ENCODE results near the gene ITGA8. TPM values are rescaled to one million over a fixed set of nuclear protein-coding genes. Genes with fewer than 3 reads are reported as not detected.
A peak's percentile ranks its signal among the peaks of the same experiment; 100 is the strongest.

The ITGA8 gene
- total and polyA plus RNA-seq, 11 donors: 0.50 to 4.3 (median 1.5) TPM

GRCh38 chr10:15606377-15606776 is 113.3 kb downstream of the ITGA8 start:
- Histone ChIP-seq H3K4me1 (peaks cover 0 to 10% (median 1%) of the 10 kb centered on the region in 12 donors), H3K27me3 (no peaks in the 10 kb centered on the region), H3K9me3 (no peaks in the 10 kb centered on the region), H3K36me3 (no peaks in the 10 kb centered on the region), H3K27ac (peak overlapping the region in 6 of 12 donors; percentile 3 to 68 (median 54)), H3K4me3 (no peak overlapping the region)
- intact Hi-C loops (cut with DNase I): no loop called here
- TF ChIP-seq POLR2A (IDR thresholded peaks at IDR 0.05): no peak
- TF ChIP-seq CTCF (IDR thresholded peaks at IDR 0.05): no peak
- ATAC-seq (no peak), DNase-seq (no peak)
- 83 to 87% (median 85%) methylated on average over 4 of the region's 4 CpGs for WGBS, 4 donors

- intact Hi-C loops (cut with DNase I): no loop called here
- peak overlapping the region in 9 of 12 donors; percentile 3 to 68 (median 46) for H3K27ac ChIP-seq
- DNase-seq (peak in 1 of 5 donors; percentile 11), ATAC-seq (peak in 3 of 4 donors; percentile 16 to 79 (median 66))
- H3K27me3 ChIP-seq: no peaks in the 10 kb centered on the region
- H3K4me3 ChIP-seq: no peak overlapping the region
- TF ChIP-seq POLR2A (IDR thresholded peaks at IDR 0.05) (no peak), CTCF (IDR thresholded peaks at IDR 0.05) (no peak)
- H3K9me3 ChIP-seq: no peaks in the 10 kb centered on the region
- WGBS, 4 donors: 63 to 67% (median 64%) methylated on average over 6 of the region's 6 CpGs
- peaks cover 0 to 10% (median 1%) of the 10 kb centered on the region in 12 donors for H3K4me1 ChIP-seq
- H3K36me3 ChIP-seq: no peaks in the 10 kb centered on the region
These were observed 113.9 kb downstream of the ITGA8 start for GRCh38 chr10:15605740-15606369.

GRCh38 chr10:15603446-15604011 is 116.2 kb downstream of the ITGA8 start:
- H3K4me3 ChIP-seq: no peak overlapping the region
- H3K4me1 ChIP-seq: peaks cover 0 to 11% (median 1%) of the 10 kb centered on the region in 12 donors
- peak in 1 of 4 donors; percentile 44 for ATAC-seq
- no peak for TF ChIP-seq POLR2A (IDR thresholded peaks at IDR 0.05)
- no peak for TF ChIP-seq CTCF (IDR thresholded peaks at IDR 0.05)
- WGBS, 4 donors: 26 to 39% (median 31%) methylated on average over 3 of the region's 3 CpGs
- intact Hi-C loops (cut with DNase I): no loop called here
- peak overlapping the region in 9 of 12 donors; percentile 15 to 51 (median 26) for H3K27ac ChIP-seq
- no peaks in the 10 kb centered on the region for H3K27me3 ChIP-seq
- no peaks in the 10 kb centered on the region for H3K9me3 ChIP-seq
- DNase-seq: no peak
- H3K36me3 ChIP-seq: no peaks in the 10 kb centered on the region

- Histone ChIP-seq H3K4me3 (no peak overlapping the region), H3K27ac (peak overlapping the region in 2 of 12 donors; percentile 3 to 38), H3K27me3 (no peaks in the 10 kb centered on the region), H3K36me3 (no peaks in the 10 kb centered on the region), H3K9me3 (no peaks in the 10 kb centered on the region), H3K4me1 (peaks cover 0 to 11% (median 1%) of the 10 kb centered on the region in 12 donors)
- no peak for ATAC-seq
- WGBS, 4 donors: 19 to 49% (median 41%) methylated on average over 1 of the region's 1 CpG
- intact Hi-C loops (cut with DNase I): no loop called here
- DNase-seq: no peak
- TF ChIP-seq CTCF (IDR thresholded peaks at IDR 0.05): no peak
- TF ChIP-seq POLR2A (IDR thresholded peaks at IDR 0.05): no peak
These were observed 117.9 kb downstream of the ITGA8 start for GRCh38 chr10:15601819-15602218.

Data from heart left ventricle (tissue), 16 donors.